Thoracic aorta (tissue), 2 donors: Measurements from ENCODE around the gene UBE2F. TPM values are rescaled to one million over a fixed set of nuclear protein-coding genes. Genes with fewer than 3 reads are reported as not detected.
"Not testable (repeated sequence)": the region's sequence is repeated elsewhere in the genome, so short reads cannot be mapped to it uniquely, and the experiment has no call there.

Source experiments
- ATAC-seq: fragments of 150-250 bp; one replicate; pipeline ENCODE4 v1.8.0; 2017; ENCODE audit warnings: low read depth; ENCODE audit not compliant: insufficient number of reproducible peaks, low FRiP score
- DNase-seq: peaks from one replicate; pipeline ENCODE4 v3.0.0-alpha.2; 2020; ENCODE audit warnings: low spot score
- H3K27ac ChIP-seq, 2 donors: fragments of 200-600 bp; sonication (generic); 1 replicate in 1 of 2; 2 replicates in 1 of 2; pipeline ENCODE4 v1.5.1; 2016; ENCODE audit warnings: mild to moderate bottlenecking in 2 of 2, moderate library complexity in 2 of 2
- H3K27me3 ChIP-seq: fragments of 200-600 bp; sonication (generic); replicated peaks from 2 replicates; pipeline ENCODE4 v1.6.0; 2016; ENCODE audit warnings: mild to moderate bottlenecking; ENCODE audit not compliant: insufficient read depth
- H3K36me3 ChIP-seq: fragments of 200-600 bp; sonication (generic); one replicate; pipeline ENCODE4 v1.5.1; 2016
- H3K4me1 ChIP-seq, 2 donors: fragments of 200-600 bp; sonication (generic); 1 replicate in 1 of 2; 2 replicates in 1 of 2; pipeline versions ENCODE4 v1.5.1 to v1.6.0; 2016; ENCODE audit warnings: low read depth in 2 of 2, mild to moderate bottlenecking in 1 of 2; ENCODE audit not compliant: control insufficient read depth in 1 of 2
- H3K4me3 ChIP-seq: fragments of 200-600 bp; sonication (generic); 2 replicates; pipeline ENCODE4 v1.5.1; 2016; ENCODE audit warnings: mild to moderate bottlenecking
- H3K9me3 ChIP-seq: fragments of 200-600 bp; sonication (generic); 2 replicates; pipeline ENCODE4 v1.5.1; 2016
- CTCF ChIP-seq: fragments of 200-600 bp; sonication (generic); IDR thresholded peaks from one replicate; pipeline ENCODE4 v1.5.1; 2019; ENCODE audit warnings: antibody characterized with exemption
- total RNA-seq, 2 donors: library from RNA; depleted of rRNA; stranded (reverse); fragments of >200 nt; gene quantifications; one replicate each; pipeline versions ENCODE4 v1.1.0 to v1.2.3, GENCODE V29; 2016

The UBE2F gene
- total RNA-seq, 2 donors from 2014 or later = 51.9 to 69.3 TPM

DNA sequence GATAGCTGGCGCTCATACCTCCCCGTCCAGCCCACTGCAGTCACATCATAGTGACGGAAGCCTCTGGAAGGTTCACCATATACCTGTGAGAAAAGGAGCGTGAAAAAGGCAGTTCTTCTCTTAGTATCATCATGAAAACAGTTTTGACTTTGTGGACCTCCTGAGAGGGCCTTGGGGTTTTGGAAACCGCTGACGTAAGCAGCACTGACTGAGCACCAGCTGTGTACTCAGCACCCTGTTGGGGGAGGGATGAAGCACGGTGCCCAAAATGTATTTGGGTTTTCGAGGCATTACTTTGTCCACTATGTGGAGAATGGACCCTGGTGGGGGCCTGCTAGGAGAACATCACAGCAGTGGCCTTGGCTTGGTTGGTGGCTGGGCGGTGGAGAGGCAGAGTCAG lies 99.4 kb downstream of the UBE2F start:
- Histone ChIP-seq H3K27ac (no peak overlapping the region), H3K9me3 (no peaks in the 10 kb centered on the region), H3K36me3 (peaks cover 7% of the 10 kb centered on the region), H3K4me1 (peaks cover 6 to 10% of the 10 kb centered on the region in 2 donors), H3K4me3 (no peak overlapping the region), H3K27me3 (no peaks in the 10 kb centered on the region)
- ATAC-seq (no peak), DNase-seq (no peak)
- no peak for TF ChIP-seq CTCF

DNA sequence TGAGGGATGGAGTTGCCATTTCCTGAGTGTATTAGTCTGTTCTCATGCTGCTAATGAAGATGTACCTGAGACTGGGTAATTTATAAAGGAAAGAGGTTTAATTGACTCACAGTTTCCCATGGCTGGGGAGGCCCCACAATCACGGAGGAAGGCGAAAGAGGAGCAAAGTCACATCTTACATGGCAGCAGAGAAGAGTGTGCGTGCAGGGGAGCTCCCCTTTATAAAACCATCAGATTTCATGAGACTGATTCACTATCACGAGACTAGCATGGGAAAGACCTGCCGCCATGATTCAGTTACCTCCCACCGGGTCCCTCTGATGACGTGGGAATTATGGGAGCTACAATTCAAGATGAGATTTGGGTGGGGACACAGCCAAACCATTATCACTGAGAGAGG lies 99.9 kb downstream of the UBE2F start:
- H3K27ac ChIP-seq, H3K36me3 ChIP-seq, DNase-seq, ATAC-seq, H3K9me3 ChIP-seq, H3K4me3 ChIP-seq, H3K4me1 ChIP-seq, H3K27me3 ChIP-seq: not testable (repeated sequence)

- Histone ChIP-seq H3K4me1 (no peaks in the 10 kb centered on the region), H3K36me3 (peaks cover 7% of the 10 kb centered on the region), H3K9me3 (no peaks in the 10 kb centered on the region), H3K4me3 (no peak overlapping the region), H3K27ac (no peak overlapping the region), H3K27me3 (no peaks in the 10 kb centered on the region)
- ATAC-seq (no peak), DNase-seq (no peak)
- TF ChIP-seq CTCF = no peak
Measured at GRCh38 chr2:238067939-238068338, 101.1 kb downstream of the UBE2F start.

DNA sequence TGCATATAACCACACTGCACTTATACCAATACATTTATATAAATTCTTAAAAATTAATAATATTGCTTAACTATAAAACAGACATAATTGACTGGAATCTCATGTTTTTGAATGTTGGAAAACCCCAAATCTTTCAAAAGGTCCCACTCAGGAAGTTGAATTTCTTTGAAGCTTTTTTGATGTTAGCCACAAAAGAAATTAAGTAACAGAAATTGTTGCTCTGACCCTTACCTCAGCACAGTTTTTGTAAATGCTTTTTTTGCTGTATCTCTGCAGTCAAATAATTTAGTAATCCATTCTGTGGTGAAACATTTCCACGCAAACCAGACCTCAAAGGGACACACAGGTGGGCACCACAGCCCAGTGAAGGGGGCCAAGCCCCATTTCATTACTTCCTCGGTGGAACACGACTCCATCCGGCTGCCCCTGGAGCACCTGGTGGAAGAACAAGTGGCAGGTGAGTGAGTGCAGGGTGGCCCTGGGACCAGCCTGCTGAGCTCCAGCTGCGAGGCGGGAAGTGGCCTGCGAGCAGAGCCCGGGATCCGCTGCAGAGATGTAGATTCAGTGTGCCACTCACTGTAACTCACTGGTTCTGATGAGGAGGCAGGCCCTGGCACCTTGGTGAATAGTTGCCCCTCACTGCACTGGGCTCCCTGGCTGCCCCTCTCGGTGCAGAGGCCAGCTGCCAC lies 102.4 kb downstream of the UBE2F start:
- Histone ChIP-seq H3K4me3 (no peak overlapping the region), H3K27ac (no peak overlapping the region), H3K9me3 (no peaks in the 10 kb centered on the region), H3K36me3 (peaks cover 7% of the 10 kb centered on the region), H3K4me1 (no peaks in the 10 kb centered on the region), H3K27me3 (no peaks in the 10 kb centered on the region)
- ATAC-seq = no peak
- DNase-seq = no peak
- no peak for TF ChIP-seq CTCF

GRCh38 chr2:238069877-238070276 lies 103.1 kb downstream of the UBE2F start:
- Histone ChIP-seq H3K4me1 (no peaks in the 10 kb centered on the region), H3K36me3 (peaks cover 7% of the 10 kb centered on the region), H3K27ac (no peak overlapping the region), H3K4me3 (no peak overlapping the region), H3K27me3 (no peaks in the 10 kb centered on the region), H3K9me3 (no peaks in the 10 kb centered on the region)
- TF ChIP-seq CTCF = no peak
- DNase-seq = no peak
- no peak for ATAC-seq

DNA sequence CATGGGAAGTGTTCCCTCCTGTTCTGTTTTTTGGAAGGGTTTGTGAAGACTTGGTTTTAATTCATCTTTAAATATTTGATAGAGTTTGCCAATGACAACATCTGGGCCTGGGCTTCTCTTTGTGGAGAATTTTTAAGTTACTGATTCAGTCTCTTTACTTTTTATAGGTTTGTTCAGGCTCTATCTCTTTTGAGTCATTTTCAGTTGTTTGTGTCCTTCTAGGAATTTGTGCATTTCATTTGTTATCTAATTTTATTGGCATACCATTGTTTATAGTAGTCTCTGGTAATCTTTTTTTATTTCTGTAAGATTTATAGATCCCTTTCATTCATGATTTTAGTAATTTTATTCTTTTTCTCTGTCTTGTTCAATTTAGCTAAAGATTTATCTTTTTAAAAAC lies 108.6 kb downstream of the UBE2F start:
- no peak for ATAC-seq
- no peak for DNase-seq
- no peaks in the 10 kb centered on the region for H3K27me3 ChIP-seq
- no peaks in the 10 kb centered on the region for H3K4me1 ChIP-seq
- TF ChIP-seq CTCF = no peak
- H3K27ac ChIP-seq = no peak overlapping the region
- no peak overlapping the region for H3K4me3 ChIP-seq
- H3K9me3 ChIP-seq = no peaks in the 10 kb centered on the region
- no peaks in the 10 kb centered on the region for H3K36me3 ChIP-seq
